ELF-1 (cell line): Measurements from ENCODE around the gene CD46.

Experiments
- DNase-seq: peaks from one replicate; pipeline ENCODE4 v3.0.0-alpha.2; 2016; ENCODE audit warnings: low read depth, low spot score

Gene CD46

GRCh38 chr1:207813512-207813881 is 61.6 kb downstream of the CD46 start:
- no peak for DNase-seq

- no peak for DNase-seq
Measured at GRCh38 chr1:207813946-207814345, 62.1 kb downstream of the CD46 start.

GRCh38 chr1:207814469-207814868 is 62.6 kb downstream of the CD46 start:
- no peak for DNase-seq

GRCh38 chr1:207815466-207815865 is 63.6 kb downstream of the CD46 start:
- DNase-seq = no peak

- no peak for DNase-seq
Measured at GRCh38 chr1:207815913-207816291, 64.0 kb downstream of the CD46 start.

GRCh38 chr1:207817166-207817565 is 65.3 kb downstream of the CD46 start:
- no peak for DNase-seq

GRCh38 chr1:207817778-207818751 is 66.2 kb downstream of the CD46 start:
- DNase-seq = no peak

GRCh38 chr1:207818971-207819451 is 67.2 kb downstream of the CD46 start:
- DNase-seq = peak; percentile 75

GRCh38 chr1:207820568-207821463 is 69.0 kb downstream of the CD46 start:
- no peak for DNase-seq

GRCh38 chr1:207821464-207822045 is 69.7 kb downstream of the CD46 start:
- no peak for DNase-seq

GRCh38 chr1:207822124-207822601 is 70.3 kb downstream of the CD46 start:
- no peak for DNase-seq

- DNase-seq = peak; percentile 41
Measured at GRCh38 chr1:207822602-207823451, 71.0 kb downstream of the CD46 start.

- no peak for DNase-seq
Measured at GRCh38 chr1:207823531-207823879, 71.7 kb downstream of the CD46 start.

GRCh38 chr1:207823880-207824566 is 72.2 kb downstream of the CD46 start:
- peak; percentile 84 for DNase-seq

- no peak for DNase-seq
Measured at GRCh38 chr1:207824691-207825408, 73.0 kb downstream of the CD46 start.

- no peak for DNase-seq
Measured at GRCh38 chr1:207825409-207825695, 73.5 kb downstream of the CD46 start.

GRCh38 chr1:207825719-207826556 is 74.1 kb downstream of the CD46 start:
- no peak for DNase-seq

GRCh38 chr1:207826557-207827487 is 75.0 kb downstream of the CD46 start:
- DNase-seq = peak; percentile 63
